NCI-H2171 treated with DMSO at 0.1 percent for 48 hours (cell line): Measurements from ENCODE around the gene TPRG1L.

Source experiments
- DNase-seq: peaks from one replicate; lab custom pipeline; 2025; lab: John Stamatoyannopoulos, UW

The TPRG1L gene

DNA sequence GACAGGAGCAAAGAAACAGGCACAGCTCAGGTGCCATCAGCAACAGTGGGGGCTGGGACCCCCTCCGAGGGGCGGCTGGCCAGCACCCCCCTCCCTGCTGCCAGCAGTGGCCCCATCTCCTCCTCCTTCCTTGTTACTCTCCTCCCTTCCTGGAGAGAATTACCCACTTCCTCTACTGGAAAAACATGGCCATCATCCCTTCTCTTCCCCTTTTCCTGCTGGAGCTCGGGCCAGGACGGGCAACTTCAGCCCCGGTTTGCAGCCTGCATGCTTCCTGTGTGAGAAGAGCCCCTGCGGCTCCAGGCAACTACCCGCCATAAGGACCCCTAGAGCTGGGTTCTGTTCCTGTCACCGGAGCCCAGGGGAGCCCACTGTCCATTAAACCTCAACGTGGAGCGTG is 31.1 kb upstream of the TPRG1L start:
- DNase-seq: no peak

DNA sequence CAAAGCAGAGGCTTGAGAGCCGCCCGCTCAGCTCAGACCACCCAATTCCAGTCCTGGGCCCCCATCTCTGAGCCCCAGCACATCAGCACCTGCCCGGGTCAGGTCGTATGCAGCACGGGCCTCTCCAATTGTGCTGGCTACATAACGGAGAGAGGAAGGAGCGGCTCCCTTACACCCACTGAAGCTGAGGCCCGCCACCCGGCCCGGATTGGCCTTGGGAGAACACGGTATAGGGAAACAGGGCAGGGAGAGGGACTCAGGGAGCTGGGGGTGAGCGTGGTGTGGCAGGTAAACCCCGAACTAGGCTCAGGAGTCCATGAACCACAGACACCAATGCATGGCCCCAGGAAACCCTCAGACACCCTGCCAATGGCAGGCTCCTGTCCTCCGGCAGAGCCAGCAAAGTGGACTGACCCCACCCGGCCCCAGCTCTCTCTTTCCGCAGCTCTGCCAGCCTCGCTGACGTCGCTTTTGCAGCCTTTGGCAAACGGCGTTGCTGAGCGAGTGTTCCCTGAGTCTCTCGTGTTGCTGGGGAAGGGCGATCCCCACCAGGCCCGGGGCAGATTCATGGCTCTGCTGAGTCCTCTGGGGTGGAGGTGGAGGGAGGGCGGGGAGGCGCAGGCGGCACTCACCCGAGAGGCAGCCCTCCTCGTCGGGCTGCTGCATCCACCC is 30.0 kb upstream of the TPRG1L start:
- DNase-seq: no peak

DNA sequence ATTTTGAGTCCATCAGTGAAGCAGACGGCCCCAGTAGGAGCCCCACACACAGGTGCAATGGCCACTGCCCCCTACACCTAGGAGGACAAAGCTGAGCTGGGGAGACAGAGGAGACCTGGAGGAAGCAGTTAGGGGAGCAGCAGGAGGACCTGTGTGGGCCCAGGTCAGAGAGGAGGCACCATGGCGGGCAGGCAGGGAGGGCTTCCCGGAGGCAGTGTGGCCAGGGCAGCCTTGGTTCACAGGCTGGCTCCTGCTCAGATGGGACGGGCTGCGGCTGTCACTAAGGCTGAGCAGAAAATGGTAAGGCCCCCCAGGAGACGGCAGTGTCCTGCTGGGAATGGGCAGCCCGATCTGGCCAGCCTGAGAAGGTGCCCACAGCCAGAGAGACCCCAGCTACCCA is 28.9 kb upstream of the TPRG1L start:
- no peak for DNase-seq

DNA sequence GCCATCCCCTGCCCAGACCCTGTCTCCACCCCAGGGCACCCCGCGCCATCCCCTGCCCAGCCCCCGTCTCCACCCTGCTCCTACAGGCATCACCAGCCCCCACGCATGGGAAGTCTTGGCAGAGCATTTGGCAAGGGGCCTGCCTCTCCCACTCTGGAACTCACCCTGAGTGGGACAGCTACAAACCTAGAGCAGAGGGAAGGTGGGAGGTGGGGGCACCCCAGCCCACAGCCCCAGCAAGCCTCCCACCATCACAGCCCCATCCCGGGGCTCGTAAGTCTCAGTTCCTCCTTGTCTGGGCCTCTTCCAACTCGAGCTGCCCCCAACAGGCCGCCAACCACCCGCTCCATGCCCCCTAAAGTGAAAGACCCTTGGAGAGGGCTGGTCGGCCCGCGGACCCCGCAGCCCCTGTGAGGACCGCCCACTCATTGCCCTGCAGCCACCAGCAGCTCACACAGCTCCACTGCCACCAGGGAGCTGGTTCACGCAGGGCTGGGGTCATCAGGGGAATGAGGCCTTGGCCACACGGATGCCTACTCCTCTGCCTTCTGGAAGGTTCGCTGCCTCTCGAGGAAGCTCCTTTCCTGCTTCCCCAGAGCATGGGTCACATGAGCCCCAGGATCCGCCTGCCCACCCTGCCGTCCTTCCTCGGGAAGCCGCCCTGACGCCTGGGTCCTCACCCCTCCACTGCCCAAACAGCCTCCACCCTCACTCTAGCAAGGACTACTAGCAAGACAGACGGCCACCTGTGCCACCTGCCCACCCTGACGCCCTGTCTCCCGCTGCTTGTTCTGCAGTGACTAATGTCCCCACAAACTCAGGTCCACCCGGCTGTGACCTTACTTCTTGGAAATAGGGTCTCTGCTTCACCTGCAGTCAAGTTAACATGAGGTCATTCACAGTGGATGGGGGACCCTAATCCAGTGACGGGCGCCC is 27.9 kb upstream of the TPRG1L start:
- no peak for DNase-seq

DNA sequence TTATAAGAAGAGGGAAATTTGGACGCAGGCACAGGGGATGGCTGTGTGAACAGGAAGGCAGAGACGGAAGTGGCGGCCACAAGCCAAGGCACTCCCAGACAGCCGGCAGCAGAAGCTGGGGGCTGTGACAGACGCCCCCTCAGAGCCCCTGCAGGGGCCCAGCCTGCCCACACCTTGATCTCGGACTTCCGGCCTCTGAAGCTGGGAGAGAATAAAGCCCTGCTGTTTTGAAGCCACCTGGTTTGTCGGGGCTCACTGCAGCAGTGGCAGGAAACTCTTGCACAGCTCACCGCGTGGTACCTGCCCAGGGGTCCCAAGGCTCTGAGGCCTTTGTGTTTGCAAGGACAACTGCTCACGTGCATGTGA is 27.2 kb upstream of the TPRG1L start:
- DNase-seq: no peak

DNA sequence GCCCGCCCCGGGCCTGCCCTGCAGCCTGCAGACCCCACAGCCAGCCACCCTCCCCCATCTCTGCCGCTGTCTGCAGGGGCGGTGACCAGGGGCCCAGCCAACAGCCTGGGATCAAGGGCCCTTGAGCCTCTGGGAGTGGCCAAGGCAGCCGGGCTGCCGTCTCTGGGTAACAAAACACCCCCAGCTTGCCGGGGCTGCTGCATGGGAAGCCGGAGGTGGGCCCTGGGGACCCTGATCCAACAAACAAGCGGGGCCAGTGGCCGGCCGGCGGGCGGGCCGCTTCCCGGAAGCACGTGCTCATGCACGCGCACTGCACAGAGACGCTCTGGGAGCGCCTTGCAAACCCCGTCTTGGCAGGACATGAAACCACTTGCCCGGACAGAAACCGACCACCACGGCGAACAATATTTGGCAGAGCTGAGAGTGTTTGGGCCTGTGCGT is 26.7 kb upstream of the TPRG1L start:
- no peak for DNase-seq

DNA sequence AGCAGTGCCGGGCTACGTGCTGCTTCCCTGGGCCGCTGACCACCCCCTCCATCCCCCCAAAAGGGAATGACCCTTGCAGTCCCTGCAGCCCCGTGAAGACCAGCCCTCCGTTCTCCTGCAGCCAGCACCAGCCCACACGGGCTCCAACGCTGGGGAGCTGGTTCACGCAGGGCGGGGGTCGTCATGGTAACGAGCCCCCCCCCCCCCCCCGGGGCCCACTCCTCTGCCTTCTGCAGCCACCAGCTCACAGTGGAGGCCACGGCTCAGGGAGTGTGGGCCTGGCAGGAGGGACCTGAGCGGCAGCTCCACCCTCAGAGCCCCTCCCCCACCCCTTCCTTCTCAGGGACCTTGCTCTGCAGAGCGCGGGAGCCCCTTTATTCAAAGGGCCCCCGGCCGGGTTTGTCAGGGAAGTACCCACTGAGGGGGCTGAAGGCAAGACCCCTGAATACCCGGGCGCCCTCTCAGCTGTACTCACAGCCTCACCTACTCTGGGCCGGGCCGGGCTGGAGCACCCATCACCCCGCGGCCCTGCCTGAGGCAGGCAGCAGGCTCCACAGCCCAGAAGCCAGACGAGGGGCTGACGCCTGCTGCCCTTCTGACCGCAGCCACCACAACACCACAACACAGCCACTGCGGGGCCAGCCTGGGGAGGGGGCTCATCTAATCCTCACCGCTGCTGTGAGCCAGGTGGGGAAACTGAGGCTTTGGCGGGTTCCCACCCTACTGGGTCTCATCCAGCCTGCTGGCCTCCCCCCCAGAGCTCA is 26.1 kb upstream of the TPRG1L start:
- DNase-seq: no peak

DNA sequence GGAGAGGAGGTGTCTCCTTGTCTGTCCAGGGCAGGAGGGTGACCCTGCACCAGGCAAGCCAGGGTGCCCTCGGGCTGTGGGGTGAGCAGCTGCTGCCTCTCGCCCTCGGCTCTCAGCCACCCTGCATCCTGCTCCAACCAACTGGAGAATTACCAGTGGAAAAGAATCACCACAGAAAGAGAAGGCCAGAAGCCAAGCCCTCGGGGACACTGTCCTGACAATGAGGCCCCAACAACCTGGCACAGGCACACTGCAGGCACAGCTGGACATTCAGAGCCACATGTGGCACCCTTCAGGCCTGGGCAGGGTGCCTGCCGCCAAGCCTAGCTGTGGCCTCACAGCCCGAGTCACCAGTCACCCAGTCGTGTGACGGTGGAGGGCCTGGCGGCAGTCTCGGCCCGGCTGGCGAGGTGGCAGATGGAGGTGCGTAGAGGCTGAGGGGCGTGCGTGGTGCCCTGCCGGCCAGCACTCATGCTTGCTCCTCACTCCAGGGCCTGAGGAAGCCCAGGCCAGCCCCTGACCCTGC is 25.5 kb upstream of the TPRG1L start:
- no peak for DNase-seq

DNA sequence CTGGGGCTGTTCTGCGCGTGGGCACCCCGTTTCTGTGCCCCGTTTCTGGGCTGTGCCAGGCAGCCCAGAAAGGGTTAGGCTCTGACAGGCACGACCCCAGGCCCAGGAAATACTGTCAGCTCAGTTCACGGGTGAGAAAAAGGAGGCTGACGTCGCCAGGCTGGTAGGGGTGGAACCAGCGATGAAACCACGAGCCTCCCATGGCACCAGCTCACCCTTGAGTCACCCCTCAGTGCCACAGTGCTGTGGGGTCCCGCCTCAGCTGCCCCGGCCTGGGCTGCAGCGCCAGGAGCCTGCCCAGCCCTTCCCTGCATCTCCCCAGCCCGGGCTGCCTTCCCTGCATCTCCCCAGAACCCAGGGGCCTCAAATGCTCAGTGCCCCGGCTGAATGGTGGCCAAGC is 25.0 kb upstream of the TPRG1L start:
- DNase-seq: no peak

DNA sequence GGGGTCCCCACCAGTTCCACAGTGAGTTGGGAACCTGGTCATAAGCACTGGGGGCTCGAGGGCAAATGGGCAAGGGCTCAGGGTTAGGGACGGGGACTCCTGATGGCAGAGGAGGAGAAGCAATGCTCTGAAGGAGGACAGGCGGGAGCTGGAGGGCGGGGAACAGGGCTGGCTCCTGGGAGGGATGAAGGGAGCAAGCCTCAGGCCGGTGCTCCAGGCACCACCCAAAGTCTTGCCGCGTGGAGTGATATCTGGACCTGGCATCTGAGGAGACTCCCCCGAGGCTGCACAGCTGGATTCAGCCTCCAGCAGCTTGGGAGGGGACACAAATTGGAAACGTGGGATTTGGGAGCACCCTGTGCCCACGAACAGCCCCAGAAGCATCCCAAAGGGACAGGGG is 24.5 kb upstream of the TPRG1L start:
- DNase-seq: no peak

DNA sequence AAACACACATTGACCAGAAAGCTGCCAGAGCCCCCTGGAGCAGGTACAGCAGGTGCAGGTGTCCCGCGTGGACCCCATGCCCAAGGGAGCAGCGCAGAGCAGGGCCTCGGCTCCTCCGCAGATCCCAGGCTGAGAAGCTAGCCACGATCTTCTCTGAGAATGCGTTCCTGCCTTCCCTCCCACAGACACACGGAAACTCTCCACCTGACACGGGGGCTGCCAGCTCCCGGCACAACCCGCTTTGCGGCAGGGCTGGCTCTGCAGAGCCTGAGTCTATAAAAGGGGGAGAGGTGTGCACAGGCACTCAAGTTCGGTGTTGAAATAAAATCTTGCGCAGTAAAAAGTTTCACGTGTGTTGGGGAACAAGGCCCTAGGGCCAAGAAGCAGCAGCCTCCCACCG is 23.1 kb upstream of the TPRG1L start:
- no peak for DNase-seq

DNA sequence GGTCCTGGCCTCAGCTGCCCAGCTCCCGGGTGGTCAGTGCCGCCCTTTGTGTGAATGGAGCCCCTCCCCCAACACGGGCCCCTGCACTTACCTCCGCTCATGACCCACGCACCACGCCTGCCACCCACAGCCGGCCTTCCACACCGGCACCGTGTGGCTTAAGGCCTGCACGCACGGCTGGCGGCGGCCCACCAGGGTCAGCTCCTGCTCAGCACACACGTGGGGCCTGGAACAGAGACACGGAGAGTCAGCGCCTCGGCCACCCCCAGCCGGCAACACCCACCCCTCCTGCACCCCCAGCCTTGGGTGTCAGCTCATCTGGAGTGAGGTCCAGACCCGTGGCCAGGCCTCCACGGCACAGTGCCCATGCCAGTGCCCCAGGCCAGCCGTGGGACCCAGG is 22.4 kb upstream of the TPRG1L start:
- DNase-seq: no peak

DNA sequence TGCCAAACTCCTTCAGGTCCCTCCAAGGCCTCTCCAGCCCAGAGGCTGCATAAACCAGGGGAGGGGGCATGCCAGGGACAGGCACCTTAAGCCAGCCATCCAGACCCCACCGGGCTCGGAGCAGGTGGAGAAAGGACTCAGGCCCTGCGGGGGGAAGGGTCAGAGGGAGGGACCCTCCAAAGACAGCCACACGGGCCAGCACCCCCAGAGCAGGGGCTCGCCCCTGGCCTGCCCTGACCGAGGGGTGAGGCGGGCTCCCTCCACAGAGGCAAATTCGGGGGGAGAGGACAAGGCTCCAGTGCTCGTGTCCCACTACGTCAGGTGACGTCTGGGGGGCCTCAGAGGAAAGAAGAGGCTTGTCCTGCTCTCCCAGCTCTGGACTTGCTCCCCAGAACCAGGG is 21.7 kb upstream of the TPRG1L start:
- DNase-seq: no peak

DNA sequence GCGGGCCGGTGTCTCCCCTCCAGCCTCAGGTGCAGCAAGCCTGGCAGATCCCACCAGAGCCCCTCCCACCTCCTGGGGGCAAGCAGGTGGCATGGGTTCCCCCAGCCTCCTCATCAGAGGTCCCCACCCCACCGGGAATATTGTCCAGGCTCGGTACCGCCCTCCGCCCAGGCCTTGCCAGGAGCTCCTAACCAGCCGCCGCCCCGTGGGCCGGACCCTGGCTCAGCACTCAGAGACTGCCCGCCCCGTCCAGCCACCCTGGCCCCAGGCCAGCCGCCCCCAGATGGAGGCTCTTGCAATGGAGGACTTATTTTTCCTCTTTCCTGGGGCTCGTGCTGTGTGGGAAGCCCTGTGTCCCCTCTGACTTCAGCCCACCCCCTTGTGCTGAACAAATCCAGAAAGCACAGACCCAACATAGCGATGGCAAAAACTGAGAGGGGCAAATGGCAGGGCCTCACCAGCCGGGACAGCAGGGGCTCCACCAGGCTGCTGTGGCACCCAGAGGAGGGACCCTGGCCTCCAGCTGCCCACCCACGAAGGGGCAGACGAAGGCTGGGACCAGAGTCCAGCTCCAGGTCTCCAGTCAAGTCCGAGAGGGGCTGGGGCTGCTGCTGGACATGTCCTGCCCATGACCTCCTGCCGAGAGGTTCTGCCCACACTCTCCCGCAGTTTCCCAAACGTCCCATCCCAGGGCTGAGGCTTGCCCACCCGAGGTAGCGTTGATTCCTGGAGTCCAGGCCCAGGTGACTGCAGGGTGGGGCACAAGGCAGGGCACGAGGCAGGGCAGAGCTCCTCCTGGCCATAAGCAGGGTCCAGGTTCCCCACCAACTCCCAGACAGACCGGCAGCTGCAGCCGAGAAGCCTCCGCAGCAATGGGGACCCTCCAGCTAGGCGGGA is 21.0 kb upstream of the TPRG1L start:
- no peak for DNase-seq

DNA sequence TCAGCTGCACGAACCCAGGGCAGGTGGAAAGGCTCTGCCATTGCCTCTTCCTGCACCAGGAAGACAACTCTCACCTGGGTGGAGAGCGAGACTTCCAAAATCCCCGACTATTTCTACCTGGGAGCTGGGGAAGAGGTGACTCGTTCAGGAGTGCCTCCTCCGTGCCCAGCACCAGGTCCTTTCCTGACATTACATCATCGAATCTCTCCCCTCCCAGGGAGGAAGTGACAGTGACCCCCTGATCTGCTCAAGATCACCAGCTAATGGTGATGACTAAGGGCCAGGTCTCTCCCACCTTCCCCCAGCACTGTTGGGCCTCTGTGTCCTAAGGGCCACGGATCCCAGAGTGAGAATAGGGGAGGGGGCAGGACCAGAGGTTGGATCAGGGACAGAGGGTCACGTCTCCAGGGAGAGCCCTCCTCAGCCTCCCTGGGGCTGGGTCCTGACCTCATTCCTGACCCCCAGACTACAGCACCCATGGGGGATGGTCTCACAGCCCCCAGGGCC is 20.3 kb upstream of the TPRG1L start:
- DNase-seq: no peak

DNA sequence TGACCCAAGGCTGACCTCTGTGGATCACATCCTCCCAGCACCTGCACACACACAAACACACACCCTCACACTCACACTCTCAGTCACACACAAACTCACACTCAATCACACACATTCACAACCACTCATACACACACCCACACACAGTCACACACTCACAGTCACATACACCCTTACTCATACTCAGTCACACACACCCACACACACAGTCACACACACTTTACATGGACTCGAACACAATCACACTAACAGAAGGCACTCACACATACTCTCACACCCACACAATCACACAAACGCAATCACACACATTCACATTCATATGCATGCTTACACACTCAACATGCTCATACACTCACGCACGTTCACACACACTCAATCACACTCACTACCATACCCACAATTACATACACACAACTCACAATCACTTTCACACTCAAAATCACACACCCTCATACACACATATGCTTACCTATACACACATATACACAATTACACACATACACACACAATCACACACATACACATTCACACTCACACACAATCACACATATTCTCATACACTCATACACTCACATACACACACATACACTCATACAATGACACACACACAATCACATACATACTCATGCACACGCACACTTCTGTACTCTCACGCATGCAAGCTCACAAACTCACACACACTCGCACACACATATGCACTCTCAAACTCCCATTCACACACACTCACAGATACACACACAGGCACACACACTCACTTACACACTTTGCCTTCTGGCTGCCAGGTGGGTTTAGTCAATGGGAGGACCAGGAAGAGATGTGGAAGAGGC is 19.6 kb upstream of the TPRG1L start:
- DNase-seq: no peak

DNA sequence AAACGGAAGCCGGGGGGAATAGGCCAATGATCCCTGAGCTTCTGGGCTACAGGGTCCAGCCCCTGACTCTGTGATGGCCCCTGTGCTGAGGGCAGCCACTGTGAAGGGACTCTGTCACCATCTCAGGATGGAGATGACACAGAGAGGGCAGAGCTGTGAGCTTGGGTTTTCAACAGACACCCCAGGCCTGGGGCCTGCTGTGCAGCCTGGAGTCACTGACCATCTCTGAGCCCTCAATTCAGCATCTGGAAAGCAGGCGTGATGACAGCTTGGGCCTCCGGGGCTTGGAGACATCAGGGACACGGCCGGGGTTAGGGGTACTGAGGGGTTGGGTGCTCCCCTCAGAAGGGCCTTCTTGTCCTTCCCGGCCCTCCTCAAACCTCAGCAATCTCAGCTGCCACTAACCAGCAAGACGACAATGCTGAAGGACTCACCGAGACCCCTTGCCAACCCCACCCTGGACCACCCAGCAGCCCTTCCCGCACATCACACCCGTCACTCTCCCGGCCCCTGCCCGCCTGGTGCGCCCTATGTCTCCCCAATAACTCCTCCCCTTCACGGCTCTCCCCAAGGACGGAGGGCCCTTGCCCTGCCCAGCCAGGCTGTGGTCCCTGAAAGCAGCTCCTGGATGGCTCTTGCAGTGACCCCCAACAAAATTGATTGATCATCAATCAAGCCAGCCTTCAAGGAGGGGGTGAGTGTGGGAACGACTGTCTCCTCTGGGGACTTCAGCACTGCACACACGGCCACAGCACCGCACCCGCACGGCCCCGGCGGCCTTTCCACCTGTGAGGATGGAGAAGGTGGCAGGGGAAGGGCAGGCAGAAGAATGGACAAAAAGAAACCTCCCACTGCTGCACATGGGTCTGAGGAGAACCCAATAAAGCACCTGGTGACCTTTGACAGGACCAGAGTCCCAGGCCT is 17.8 kb upstream of the TPRG1L start:
- no peak for DNase-seq

DNA sequence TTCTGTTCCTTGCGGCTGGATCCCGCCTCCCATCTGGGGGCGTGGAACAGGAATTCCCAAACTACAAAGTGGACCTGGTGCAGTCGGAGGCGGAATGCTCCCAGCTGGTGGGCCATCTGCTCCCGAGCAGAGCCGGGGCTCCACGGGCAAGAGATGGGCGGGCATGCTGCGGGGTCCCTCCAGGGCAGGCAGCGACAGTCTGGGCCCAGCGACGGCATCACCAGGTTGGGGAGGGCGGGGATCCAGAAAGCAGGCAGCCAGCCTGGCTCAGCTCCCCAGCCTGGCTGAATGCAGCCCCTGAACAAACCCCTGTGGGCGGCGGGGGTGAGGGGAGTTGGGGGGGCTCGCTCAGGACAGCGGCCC is 17.1 kb upstream of the TPRG1L start:
- DNase-seq: peak; percentile 80

DNA sequence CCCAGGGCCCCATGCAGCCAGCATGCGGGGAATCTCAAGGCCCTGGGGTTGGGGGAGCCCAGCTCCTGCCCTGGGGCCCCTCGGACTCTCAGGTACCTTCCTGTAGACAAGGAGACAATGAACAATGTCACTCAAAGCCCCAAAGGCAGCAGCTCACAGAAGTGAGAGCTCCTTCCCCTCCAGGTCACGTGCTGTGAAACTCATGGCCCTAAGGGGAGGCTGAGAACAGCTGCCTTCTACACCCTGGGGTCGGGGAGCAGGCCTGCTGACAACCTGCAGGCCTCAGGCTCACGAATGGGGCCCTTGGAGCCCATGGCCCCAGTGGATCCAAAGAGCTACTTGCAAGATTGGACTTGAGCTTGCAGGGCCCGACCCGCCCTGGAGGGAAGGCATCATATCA is 16.7 kb upstream of the TPRG1L start:
- DNase-seq: peak; percentile 31
